A172 (cell line): ENCODE measurements around the gene FERMT3. TPM values are rescaled to one million over a fixed set of nuclear protein-coding genes. Genes with fewer than 3 reads are reported as not detected.
A peak's percentile ranks its signal among the peaks of the same experiment; 100 is the strongest.

Source experiments
- DNase-seq: peaks from one replicate; pipeline ENCODE4 v3.0.0-alpha.2; 2015; ENCODE audit warnings: low spot score
- total RNA-seq: library from RNA; depleted of rRNA; stranded (reverse); fragments of >200 nt; shearing (Covaris generic); gene quantifications from 2 replicates; pipeline ENCODE4 v1.2.3, GENCODE V29; 2014

Gene FERMT3
- total RNA-seq, 1 experiment from 2014 or later: 18.7 TPM

GRCh38 chr11:64249038-64249437, 42.5 kb downstream of the FERMT3 start:
- no peak for DNase-seq

- no peak for DNase-seq
Observed at GRCh38 chr11:64249563-64250414, 43.3 kb downstream of the FERMT3 start.

GRCh38 chr11:64250415-64251015, 44.0 kb downstream of the FERMT3 start:
- DNase-seq: no peak

- no peak for DNase-seq
Observed at GRCh38 chr11:64251016-64251752, 44.7 kb downstream of the FERMT3 start, which contains the start of gene PLCB3. Gene PLCB3 (plus strand): TSS chr11:64251530. CDS start chr11:64251650, 120 bp downstream.

DNA sequence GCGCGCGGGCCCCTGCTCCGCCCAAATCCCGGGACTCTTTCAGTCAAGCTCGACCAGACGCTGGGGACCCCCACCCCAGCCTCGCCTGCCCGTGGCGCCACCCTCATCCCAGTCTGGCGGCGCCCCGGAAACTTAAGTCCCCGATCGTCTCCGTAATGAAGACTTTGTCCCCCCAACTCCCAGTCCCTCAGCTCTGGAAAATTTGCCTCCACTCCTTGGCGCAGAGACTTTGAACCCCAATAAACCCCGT, 45.2 kb downstream of the FERMT3 start:
- no peak for DNase-seq

- DNase-seq: peak; percentile 33
Observed at GRCh38 chr11:64252003-64252872, 45.7 kb downstream of the FERMT3 start.

DNA sequence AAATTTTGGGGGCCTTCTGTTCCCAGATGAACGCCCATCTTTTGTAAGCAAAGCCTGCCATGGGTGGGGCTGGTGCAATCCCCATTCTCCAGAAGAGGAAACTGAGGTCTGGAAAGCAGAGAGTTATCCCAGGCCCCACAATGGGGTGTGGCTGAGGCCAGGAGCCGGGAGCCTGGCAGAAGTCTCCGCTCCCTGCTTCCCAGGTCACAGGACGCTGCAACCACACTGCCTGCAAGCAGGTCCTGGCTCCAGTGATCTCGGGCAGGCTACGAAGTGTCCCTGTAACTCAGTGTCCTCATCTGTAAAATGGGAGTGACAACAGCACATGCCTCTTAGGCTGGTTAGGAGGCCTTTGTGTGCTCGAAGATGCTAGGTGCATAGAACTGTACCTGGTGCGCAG, 46.5 kb downstream of the FERMT3 start:
- no peak for DNase-seq

GRCh38 chr11:64253481-64253880, 47.0 kb downstream of the FERMT3 start:
- DNase-seq: no peak

DNA sequence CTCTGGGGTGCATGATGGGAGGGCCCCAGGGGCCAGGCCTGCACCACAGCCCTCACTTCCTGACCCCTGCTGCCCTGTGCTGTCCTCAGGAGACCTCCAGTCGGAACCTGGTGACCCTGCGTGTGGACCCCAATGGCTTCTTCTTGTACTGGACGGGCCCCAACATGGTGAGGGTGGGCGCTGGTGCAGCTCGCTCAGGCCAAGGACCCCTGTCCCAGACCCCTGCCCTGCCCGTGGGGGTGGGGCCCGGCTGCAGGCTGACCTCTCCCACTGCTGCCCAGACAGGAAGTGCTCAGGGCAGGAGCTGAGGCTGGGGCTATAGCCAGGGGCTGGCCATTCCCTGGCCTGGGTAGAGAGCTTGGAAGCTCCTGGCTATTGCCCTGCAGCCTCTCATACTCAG, 47.8 kb downstream of the FERMT3 start:
- DNase-seq: no peak

DNA sequence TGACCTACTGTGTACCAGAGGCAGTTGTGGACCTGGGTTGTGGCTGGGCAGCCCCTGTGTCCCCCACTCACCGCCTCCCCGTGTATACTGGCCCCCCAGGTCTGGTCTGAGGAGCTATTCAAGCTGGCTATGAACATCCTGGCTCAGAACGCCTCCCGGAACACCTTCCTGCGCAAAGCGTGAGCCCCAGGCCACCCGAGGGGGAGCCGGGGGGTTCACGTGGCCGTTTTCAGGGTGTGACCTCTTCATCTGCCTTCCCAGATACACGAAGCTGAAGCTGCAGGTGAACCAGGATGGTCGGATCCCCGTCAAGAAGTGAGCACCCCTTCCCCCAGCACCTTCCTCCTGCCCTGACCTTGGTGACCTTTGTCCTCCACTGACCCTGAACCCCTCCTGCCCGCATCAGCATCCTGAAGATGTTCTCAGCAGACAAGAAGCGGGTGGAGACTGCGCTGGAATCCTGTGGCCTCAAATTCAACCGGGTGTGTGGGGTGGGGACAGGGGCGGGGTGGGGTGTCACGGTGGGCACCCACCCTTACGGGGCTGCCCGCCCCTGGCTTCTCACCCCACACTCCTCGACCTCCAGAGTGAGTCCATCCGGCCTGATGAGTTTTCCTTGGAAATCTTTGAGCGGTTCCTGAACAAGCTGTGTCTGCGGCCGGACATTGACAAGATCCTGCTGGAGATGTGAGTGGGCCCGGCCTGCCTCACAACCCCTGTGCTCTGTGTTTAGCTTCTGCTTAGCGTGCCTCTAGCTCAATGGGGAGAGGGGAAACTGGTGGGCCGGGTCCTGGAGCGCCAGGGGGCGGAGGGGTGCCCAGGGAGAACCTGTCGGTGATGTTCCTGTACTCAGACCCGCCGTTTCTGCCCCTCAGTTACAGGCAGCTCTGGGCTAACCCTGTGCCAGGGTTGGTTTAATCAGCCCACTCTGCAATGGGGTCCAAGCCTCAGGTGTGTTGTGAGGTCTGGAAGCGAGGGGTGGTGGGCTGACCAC, 48.9 kb downstream of the FERMT3 start:
- no peak for DNase-seq

GRCh38 chr11:64256300-64256699, 49.8 kb downstream of the FERMT3 start:
- DNase-seq: no peak

DNA sequence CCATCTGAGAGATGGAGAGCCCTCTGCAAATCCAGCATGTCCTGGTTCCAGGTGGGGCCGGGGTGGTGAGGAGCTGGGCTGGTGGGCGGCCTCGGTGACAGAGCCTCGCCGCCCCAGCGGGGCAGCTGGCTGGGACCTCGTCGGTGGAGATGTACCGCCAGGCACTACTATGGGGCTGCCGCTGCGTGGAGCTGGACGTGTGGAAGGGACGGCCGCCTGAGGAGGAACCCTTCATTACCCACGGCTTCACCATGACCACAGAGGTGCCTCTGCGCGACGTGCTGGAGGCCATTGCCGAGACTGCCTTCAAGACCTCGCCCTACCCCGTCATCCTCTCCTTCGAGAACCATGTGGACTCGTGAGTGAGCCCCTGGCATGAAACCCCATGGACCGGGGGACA, 51.8 kb downstream of the FERMT3 start:
- DNase-seq: no peak

DNA sequence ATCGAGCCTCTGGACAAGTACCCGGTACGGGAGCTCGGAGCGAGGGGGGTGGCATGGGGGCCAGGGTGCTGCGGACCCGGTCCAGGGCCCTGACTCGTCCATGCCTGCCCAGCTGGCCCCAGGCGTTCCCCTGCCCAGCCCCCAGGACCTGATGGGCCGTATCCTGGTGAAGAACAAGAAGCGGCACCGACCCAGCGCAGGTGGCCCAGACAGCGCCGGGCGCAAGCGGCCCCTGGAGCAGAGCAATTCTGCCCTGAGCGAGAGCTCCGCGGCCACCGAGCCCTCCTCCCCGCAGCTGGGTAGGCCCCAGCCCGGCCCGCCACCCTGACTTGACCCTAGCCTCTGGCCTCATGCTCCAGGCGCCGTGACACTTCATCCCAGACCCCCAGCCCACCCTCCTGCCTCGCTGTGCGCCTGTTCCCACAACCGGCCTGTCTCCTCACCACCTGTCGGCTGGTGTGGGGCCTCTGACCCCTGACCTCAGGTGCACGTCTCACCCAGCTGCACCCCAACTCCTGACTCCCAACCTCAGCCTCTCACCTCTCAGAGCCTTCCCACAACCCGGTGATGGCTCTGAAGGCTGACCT, 52.5 kb downstream of the FERMT3 start:
- no peak for DNase-seq

DNA sequence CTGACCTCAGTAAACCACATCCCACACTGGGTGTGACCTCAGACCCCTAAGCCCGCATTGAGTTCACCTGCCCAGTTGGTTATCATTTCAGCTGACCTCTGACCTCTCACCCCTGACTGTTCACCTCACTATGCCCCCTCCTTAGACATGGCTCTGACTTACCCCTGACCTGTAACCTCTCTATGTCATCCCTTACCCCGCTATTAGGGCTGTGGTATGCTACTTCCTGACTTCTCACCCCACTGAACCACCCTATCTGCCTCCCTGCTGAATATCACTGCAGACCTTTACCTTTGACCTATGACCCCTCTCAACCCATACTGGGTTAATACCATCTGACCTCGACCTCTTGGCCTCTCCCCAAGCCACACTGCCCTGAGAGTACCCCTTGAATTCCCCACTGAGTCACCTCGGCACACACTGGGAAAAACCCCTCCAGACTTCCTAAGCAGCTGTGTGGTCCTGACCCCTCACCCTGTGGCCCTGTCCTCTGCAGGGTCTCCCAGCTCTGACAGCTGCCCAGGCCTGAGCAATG, 53.1 kb downstream of the FERMT3 start:
- DNase-seq: no peak

GRCh38 chr11:64260147-64260708, 53.7 kb downstream of the FERMT3 start:
- DNase-seq: no peak

GRCh38 chr11:64261556-64262080, 55.1 kb downstream of the FERMT3 start:
- no peak for DNase-seq

DNA sequence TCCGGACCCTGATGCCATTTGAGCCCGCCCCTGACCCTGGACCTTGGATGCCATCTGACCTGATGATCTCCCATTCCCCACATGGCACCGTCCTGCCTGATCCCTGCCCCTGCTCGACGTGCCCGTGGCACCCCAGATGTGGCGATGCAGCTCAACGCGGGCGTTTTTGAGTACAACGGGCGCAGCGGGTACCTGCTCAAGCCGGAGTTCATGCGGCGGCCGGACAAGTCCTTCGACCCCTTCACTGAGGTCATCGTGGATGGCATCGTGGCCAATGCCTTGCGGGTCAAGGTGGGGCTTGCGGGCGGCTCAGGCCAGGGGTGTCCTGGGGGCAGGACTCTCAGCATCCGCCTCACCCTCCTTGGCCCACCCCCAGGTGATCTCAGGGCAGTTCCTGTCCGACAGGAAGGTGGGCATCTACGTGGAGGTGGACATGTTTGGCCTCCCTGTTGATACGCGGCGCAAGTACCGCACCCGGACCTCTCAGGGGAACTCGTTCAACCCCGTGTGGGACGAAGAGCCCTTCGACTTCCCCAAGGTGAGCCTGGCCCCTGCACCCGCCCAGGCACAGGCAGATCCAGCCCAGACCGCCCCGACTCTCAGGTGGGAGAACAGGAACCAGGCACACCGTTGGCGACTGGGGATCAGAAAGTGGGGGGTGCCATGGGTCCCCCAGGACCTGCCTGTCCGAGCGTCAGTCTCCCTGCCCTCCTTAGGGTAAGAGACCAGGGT, 55.9 kb downstream of the FERMT3 start:
- no peak for DNase-seq
